GF-D8 (cell line): ENCODE measurements around the gene CHST9.
"Not testable (repeated sequence)": the region's sequence is repeated elsewhere in the genome, so short reads cannot be mapped to it uniquely, and the experiment has no call there.

Source experiments
- DNase-seq: peaks from one replicate; lab custom pipeline; 2025; lab: John Stamatoyannopoulos, UW

CHST9 gene

DNA sequence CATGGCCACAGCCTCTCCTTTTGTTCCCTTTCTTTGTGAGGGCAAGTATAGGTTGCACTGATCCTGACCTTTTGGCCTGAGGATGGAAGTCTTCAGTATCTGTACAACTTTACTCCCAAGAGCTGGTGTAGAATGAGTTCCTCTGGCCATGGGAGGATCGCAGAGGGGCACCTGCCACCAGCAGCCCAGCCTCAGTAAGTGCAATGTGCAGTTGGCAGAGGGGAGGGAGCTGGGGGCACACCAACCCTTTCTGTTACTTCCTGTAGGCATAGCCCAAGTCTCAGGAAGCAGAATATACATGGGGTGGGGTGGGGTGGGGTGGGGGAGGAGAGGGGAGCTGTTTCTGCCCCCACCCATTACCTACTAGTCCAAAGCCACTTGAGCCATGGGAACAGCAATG, 254.5 kb downstream of the CHST9 start:
- no peak for DNase-seq

DNA sequence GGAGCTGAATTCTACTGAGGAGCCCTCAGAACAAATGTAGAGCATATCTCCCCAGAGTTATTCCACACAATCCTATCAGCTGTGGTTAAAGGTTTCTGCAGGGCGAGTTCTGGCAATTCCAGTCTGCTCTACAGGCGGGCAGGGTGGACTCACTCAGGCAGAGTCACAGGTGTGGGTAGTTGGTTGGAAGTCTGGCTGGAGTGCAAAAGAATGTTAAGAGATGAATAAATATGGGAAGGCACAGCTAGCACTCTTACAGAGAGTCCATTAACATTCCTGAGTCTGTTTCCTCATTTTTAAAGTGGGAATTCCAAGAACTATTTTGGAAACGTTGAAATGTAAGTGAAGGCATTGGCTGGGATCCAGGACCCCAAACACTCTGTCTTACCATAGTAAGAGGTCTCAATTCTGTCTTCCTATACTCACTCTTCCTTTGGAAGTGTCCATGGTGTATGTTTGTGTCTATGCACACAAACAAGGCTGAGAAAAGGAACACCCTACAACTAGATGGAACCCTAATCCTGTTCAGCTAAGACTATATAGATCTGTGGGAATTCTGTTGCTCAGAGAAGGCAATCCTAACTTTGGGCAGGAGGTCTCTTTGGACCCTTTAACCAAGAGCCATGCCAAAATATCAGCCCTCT, 256.3 kb downstream of the CHST9 start:
- DNase-seq, result no peak

DNA sequence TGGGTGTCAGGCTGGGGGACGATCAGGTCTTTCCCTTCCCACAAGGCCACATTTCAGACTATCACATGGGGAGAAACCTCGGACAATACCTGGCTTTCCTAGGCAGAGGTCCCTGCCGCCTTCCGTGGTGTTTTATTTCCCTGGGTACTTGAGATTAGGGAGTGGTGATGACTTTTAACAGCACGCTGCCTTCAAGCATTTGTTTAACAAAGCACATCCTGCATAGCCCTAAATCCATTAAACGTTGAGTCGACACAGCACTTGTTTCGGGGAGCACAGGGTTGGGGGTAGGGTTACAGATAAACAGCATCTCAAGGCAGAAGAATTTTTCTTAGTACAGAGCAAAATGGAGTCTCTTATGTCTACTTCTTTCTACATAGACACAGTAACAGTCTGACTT, 257.3 kb downstream of the CHST9 start:
- DNase-seq, result not testable (repeated sequence)

GRCh38 chr18:26926066-26926675, 258.9 kb downstream of the CHST9 start:
- no peak for DNase-seq

DNA sequence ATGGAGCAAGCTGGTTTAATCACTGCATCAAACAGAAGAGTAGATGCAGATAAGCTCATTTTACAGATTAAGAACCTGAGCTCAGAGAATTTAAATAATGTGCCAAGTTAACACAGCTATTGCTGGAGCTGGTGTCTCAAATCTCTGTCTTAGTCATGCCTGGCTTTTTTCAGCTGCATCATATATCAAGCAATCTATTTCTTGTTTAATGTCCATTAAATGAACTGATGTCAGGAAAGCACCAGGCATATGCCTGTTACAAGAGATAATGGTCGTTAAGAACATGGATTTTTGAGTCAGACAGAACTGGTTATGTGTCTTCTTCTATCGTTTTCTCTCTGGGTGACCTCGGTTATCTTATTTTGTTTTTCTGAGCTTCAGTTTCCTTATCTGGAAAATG, 259.8 kb downstream of the CHST9 start:
- DNase-seq, result no peak

DNA sequence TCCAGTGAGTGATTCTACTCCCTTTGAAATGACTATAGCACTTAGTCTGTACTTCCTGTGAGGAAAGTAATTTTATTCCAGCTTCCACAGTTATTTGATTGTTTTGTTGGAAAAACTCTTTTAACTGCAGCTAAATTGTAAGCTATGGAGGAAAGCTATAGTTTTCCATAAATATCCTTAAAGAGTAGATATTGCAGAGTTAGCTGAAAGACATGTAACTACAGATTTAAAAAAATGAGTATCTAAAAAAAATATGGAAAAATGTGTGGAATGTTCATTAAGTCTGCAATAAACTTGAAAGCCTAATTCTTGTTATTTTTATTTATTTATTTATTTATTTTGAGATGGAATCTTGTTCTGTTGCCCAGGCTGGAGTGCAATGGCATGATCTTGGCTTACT, 262.8 kb downstream of the CHST9 start:
- no peak for DNase-seq

DNA sequence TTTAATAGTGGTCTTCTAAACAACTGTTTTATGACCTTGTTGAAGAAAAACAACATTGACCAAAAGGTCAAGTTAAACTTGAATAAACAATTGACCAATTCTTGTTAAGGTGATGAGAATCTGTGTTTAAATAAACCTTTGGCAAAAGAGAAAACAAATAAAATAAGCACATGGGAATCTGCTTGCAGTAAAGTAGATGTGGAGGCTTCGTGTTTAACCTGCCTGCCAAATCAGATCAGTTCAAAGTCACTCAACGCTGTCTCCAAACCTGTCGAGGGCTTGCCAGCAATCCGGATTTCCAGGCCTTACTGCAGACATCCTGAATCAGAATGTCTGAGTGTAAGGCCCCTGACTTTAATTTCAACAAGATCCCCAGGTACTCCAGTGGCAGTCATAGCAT, 264.5 kb downstream of the CHST9 start:
- no peak for DNase-seq

- DNase-seq, result no peak
Observed at GRCh38 chr18:26919627-26920026, 265.5 kb downstream of the CHST9 start.

GRCh38 chr18:26919201-26919600, 265.9 kb downstream of the CHST9 start:
- DNase-seq, result no peak

GRCh38 chr18:26911840-26912239, 273.3 kb downstream of the CHST9 start:
- no peak for DNase-seq

DNA sequence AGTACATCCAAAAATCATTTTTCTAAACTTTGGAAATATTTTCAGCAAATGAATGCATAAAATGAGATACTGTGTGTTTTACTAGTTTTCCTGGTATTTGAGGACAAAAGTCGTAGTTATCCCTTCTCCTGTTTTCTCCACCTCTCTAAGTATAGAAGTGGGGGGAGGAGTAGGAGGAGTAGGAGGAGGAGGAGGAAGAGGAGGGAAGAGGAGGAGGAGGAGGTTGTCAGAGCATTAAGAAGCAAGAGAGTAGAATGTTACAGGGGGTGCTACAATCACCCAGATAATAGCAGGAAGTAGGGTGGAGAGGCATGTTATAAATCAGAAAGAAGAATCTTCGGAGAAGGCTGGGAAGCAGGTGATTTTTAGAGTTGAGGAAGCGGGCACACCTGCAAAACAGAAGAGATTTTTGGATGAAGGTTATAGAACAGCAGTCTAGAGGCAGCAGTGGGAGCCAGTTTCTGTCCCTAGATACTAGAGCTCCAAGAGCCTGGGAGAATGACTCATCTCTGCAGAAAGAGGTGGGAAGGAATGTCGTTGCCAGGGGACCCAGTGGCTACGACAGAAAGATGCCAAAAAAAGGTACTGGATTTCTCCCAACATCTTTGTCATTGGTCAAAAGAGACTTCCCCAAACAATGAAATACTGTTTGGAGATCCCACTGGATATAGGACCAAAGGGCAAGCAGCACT, 275.4 kb downstream of the CHST9 start:
- no peak for DNase-seq

GRCh38 chr18:26908906-26909305, 276.2 kb downstream of the CHST9 start:
- DNase-seq, result no peak

- no peak for DNase-seq
Observed at GRCh38 chr18:26902291-26902690, 282.8 kb downstream of the CHST9 start.

- DNase-seq, result no peak
Observed at GRCh38 chr18:26901020-26901419, 284.1 kb downstream of the CHST9 start.

- DNase-seq, result no peak
Observed at GRCh38 chr18:26894426-26894825, 290.7 kb downstream of the CHST9 start.

- no peak for DNase-seq
Observed at GRCh38 chr18:26893996-26894395, 291.1 kb downstream of the CHST9 start.

DNA sequence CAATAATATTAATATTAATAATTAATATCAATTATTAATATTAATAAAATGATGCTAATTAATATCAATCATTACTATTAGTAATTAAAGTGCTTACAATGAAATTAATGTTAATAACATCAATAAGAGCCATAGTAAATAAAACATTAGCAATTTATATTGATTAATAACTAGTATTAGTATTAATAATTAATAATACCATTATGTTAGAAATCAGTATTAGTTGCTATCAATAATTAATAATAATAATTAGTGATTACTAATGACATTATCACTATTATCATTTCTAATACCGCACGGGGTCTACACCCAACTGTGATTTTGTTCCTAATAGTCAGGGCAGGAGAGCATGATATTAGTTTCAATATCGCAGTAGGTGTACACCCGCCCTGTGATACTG, 296.8 kb downstream of the CHST9 start:
- no peak for DNase-seq

- DNase-seq, result no peak
Observed at GRCh38 chr18:26875040-26875654, 310.0 kb downstream of the CHST9 start.

DNA sequence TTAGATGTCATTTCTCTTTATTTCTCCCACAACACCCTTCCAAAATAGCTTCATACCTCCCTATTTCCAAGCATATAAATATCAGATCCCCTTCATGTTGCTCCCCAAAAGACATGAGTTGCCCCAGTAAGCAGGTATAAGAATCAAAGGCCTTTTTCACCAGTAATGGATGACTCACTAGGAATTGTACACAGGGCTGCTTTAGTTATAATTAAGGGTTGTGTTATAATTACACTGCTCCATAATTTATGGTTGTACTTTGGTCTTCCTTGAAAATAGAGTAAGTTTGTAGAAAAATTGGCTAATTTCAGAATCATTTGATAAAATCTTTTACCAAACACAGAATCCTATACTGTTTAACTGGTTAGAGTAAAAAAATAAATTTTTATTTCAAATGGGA, 310.8 kb downstream of the CHST9 start:
- no peak for DNase-seq

DNA sequence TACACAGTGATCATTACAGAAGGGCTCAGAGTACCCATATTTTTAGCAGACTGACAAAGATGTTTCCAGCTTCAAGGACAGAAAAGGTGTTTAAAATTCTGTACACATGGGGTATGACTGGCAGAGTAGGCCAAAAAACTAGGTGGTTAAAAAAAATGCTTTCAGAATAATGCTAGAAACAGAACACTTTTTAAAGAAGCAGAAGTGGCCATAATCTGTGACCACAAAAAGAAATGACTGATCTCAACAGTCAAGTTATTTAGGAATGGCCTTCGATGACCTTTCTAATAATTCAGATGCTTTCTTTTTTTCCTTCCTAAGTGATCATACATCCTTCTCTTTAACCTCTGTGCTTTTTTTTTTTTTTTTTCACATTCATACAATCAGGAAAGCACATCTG, 315.5 kb downstream of the CHST9 start:
- DNase-seq, result no peak

GRCh38 chr18:26868968-26869586, 316.0 kb downstream of the CHST9 start:
- no peak for DNase-seq

GRCh38 chr18:26867471-26867870, 317.6 kb downstream of the CHST9 start:
- DNase-seq, result no peak

- DNase-seq, result no peak
Observed at GRCh38 chr18:26865557-26865956, 319.6 kb downstream of the CHST9 start, which contains the start of gene AQP4. Gene AQP4 (minus strand): TSS chr18:26865707. CDS start chr18:26865689, 18 bp downstream.
